HG02938 (cell line): ENCODE data around the gene TMEFF1.

Experiments
- ATAC-seq: cut with Tn5 transposase; IDR thresholded peaks from one replicate; pipeline ENCODE4 v1.9.1; 2021; ENCODE audit warnings: mild to moderate bottlenecking, moderate library complexity; ENCODE audit not compliant: unreplicated experiment

Gene TMEFF1

DNA sequence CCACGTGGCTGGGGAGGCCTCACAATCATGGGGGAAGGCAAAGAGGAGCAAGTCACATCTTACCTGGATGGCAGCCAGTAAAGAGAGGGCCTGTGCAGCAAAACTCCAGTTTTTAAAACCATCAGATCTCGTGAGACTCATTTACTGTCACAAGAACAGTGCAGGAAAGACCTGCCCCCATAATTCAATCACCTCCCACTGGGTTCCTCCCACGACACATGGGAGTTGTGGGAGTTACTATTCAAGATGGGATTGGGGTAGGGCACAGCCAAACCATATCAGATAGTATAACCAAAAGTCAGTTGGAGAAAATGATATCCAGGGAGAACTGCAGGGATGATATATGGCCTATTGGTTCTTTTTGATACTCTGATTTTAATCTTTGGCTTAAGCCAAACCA is 94.9 kb downstream of the TMEFF1 start:
- no peak for ATAC-seq

DNA sequence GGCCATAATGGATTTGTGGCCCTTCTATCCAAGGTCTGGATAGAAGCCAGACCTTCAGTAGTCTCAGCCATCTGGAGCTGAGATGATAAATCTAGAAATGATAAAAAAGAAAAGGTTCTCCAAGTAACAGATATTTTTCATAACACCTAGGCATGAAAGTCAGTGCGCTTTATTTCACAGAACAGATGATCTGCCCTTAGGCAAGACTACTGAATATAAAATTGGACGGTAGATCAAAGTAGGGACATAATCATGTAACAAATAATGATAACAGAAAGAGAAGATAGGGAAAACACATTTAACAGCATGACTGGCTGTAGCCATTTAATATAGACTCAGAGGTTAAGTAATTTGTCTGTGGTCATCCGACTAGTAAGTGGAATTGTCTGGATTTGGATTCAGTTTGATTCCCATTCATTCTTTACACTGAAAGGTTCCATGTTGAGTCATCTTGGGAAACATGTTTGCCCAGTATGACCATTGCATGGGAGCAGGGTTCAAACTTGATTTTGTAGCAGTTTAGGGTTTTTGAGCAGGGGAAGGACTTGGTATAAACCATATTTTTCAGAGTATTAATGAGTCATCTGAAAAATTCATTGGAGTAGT is 100.8 kb downstream of the TMEFF1 start:
- no peak for ATAC-seq

GRCh38 chr9:100575006-100575405 is 102.1 kb downstream of the TMEFF1 start:
- ATAC-seq, result no peak

DNA sequence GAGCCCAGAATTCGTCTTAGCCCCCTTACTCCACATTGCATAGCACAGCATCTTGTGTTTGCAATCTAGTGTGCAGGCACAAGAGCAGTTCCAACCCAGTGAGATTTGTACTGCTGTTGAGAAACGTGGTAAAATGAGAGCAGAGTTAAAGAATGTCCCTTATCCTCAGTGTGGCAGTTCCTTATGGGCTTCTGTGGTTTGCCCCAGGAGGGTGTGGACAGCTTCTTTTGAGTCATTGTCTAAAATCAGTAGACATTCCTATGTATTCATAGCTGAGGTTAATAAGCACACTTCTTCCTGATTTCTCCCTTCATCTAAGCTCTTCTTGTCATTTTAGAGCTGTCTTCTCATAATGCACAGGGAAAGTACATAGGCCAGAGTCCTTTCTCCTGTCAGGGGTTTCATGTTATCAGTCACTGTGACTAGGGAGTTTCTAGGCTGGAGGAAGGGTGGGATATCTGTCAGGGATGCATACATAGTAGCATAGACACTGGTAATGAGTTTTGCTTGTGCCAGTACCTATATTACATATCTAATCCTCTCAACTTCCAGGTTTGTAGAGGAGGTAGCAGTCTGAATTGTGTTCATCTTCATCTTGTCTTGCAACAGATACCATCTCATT is 102.9 kb downstream of the TMEFF1 start:
- no peak for ATAC-seq

- no peak for ATAC-seq
Measured at GRCh38 chr9:100577776-100578448, 105.0 kb downstream of the TMEFF1 start, which contains the start of gene CAVIN4. Gene CAVIN4, plus strand, starts transcription at chr9:100578079. Its CDS starts 65 bp downstream, at chr9:100578144.

DNA sequence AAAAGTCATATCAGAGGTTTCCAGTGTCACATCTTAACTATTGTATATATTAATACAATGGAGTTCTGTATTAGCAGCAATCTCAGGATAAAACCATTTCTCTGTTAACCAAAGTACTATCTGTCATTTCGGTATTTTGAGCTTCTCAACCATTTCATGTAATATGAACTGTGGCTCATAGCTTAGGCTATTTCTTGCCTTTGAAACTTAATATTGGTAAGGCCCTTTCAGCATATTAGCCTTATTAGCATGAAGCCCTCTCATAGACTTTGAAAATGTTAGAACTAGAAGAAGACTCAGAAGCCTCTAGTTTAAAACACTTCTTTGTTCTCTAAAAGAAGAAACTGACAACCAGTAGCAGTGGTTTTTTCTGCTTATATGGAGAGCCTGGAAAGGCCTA is 105.7 kb downstream of the TMEFF1 start:
- ATAC-seq, result no peak

- no peak for ATAC-seq
Measured at GRCh38 chr9:100579665-100580064, 106.7 kb downstream of the TMEFF1 start.

- ATAC-seq, result no peak
Measured at GRCh38 chr9:100580257-100580656, 107.3 kb downstream of the TMEFF1 start.

GRCh38 chr9:100581081-100581480 is 108.1 kb downstream of the TMEFF1 start:
- no peak for ATAC-seq

DNA sequence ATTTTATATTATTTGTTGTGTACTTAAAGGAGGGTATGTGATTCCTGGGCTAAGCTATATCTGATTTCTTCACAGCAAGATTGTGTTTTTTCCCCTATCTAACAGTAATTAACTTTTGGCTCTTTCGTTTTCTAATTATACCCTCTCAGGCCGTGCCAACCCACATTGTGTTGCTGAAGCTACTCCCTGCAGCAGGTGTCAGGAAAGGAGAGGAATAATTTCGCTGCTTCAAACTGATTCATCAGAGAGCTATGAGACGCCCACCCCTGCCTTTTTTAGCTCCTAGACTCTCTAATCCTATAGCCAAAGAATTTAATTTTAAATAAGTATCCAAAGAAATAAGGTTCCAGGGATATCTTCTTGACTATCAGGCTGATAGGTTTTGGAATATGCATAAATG is 108.7 kb downstream of the TMEFF1 start:
- ATAC-seq, result no peak

GRCh38 chr9:100583014-100583802 is 110.3 kb downstream of the TMEFF1 start:
- no peak for ATAC-seq

DNA sequence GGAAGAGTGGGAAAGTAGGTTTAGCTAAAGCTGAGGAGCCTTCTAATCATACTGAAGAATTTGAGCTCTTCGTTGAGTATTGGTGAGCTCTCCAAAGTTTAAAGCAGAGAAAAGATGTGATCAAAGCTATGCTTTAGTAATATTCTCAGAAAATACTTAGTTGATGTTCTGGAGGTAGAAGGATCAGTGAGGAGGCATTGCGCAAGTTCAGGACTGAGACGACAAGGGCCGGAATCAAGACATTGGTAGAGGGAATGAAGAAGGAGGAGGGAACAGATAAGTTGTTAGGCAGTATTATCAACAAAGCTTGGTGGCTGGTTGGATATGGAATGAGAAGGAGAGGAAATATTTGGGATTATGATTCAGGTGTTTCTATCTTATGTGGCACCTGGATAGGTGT is 112.0 kb downstream of the TMEFF1 start:
- ATAC-seq, result no peak

- ATAC-seq, result no peak
Measured at GRCh38 chr9:100586093-100586492, 113.1 kb downstream of the TMEFF1 start.

DNA sequence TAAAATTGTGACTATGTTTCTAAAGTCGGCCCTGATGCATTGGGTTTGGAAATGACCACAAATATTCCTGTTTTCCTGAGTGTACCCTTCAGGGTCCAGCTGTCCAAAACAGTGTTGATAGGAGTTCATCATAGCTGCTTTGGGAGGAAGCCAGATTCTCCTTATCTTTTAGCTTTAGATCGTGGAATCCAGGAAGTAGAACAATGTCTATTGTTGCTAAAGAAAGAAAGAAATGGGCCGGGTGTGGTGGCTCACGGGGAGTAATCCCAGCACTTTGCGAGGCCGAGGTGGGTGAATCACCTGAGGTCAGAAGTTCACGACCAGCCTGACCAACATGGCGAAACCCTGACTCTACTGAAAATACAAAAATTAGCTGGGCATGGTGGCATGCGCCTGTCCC is 114.4 kb downstream of the TMEFF1 start:
- no peak for ATAC-seq

- no peak for ATAC-seq
Measured at GRCh38 chr9:100589582-100589981, 116.6 kb downstream of the TMEFF1 start.

DNA sequence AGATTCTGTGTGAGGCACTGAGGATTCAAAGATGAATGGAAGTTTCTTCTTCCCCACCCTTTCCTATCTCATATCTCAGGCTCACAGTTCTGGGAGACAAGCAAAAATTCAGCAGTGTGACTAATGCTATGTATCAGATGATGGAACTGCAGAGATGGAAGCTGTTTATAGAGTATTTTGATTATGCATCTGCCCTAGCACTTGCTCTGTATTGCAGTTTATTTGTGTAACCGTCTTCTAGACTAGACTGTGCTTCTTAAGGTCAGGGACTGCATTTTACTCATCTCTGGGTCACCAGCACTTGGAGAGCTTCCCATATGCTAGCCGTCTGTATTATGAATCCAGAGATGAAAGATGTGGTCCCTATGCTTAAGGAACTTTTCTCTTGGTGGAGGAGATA is 117.5 kb downstream of the TMEFF1 start:
- ATAC-seq, result no peak

DNA sequence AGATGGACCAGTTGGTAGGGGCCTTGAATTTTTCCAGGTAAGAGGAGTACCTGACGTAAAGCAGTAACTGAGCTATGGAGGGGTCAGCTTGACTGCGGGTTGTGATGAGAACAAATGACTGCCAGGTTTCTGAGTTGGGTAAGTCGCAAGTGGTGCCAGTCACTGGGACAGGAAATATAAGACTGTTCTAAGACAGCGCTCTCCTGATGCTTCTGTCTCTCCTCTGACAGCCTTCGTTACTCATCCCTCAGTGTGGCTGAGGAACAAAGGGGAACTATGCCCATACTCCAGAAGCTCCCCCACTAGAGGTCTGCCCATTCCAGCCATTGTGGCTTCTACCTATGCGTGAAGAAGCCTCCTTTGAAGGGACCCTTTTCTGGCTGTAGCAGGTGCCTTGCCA is 118.2 kb downstream of the TMEFF1 start:
- no peak for ATAC-seq

DNA sequence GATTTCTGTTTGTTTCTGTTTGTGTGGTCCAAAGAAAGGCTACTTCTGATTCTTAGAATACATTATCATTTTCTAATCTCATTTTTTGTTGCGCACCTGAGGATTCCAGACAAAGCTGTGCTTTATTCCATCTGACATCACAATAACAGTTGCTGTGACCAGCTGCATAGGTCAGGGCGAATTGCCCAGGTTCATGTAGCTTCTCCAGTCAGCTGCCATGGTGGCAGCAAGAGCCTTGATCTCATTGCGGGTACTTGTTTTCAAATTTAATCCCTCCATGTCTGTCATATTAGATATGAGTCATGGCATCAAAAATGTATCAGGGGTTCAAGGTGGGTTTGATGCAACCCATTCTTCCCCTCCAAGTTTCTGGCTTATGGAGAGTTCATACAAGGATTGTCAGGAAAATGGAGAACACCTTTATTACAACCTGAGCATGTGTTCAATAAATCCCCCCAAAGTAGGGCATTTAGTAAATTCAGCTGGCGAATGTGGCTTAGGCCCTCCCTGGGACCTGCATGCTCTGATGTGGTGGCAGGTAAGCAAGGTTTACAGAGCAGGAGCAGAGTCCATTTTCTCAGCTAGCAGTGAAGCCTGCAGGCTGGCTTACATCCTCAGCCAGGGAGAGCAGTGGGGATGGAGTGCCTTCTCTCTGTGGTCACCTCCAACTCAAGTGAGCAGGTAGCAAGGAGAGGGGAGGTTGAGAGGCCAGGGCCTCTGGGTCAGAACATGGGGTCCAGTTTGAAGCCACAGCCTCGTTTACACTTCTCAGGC is 118.9 kb downstream of the TMEFF1 start:
- no peak for ATAC-seq

DNA sequence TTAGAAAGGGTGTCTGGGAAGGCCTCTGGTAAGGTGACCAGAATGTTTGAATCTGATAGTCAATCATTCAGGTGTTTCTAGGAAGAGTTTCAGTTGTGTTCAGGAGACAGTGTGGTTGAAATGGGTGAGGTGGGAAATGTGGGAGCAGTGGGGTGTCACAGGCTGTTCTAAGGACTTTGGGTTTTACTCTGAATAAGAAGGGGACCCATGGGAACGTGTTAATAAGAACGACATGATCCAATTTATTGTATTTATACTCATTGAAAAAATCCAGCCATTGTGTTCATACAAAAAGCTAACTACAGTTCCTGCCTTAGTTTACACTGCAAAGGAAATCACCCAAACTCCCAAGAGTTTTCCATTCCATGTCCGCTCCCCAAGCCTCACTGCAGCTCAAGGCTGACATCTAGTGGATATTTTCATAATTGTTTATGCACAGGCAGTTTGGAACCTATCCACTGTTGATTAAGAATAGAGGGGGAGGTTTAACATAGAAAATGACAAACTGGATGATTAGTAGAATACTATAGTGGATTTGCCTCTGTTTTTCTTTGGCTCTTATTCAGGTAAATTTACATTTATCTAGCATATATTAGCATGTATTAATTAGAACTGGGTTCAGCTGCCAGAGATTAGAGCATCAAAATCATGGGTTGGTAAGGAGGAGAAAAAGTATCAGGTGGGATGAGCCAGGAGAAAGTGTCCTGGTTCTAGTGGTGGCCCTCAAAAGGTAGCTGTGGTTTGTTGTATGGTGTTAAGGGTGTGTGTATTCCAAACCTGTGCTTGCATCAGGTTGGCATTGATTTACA is 122.6 kb downstream of the TMEFF1 start:
- no peak for ATAC-seq

GRCh38 chr9:100597236-100597635 is 124.3 kb downstream of the TMEFF1 start:
- ATAC-seq, result no peak
